ENCODE data around the gene AZU1.

AZU1 gene

DNA sequence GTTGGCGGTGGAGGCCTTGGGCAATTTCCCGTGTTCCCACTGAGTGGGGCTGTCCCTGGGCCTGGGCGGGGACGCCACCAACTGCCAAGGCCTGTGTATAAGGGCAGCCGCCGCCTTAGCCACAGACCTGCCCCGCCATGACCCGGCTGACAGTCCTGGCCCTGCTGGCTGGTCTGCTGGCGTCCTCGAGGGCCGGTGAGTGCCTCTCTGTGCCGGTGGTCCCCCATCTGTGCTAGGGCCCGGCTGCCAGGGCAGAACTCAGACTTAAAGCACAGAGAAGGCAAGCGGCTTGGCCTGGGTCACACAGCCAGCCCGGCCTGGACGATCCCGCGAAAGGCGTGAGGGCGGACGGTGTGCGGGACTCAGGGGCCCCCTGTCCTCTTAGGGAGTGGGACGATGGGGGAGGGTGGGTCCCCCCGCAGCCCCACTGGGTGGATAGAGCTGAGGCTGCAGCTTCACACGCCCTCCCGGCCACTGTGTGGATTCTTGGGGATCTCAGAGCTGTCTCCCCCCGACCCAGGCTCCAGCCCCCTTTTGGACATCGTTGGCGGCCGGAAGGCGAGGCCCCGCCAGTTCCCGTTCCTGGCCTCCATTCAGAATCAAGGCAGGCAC, at the start of gene AZU1:
TSS of gene AZU1 (plus strand) at position 128 of the 612 bp plus-strand sequence. CDS start at position 138, 10 bp downstream.
- peak; percentile 81 for DNase-seq

GRCh38 chr19:778910-779653, 48.6 kb upstream of the AZU1 start:
- no peak for DNase-seq

DNA sequence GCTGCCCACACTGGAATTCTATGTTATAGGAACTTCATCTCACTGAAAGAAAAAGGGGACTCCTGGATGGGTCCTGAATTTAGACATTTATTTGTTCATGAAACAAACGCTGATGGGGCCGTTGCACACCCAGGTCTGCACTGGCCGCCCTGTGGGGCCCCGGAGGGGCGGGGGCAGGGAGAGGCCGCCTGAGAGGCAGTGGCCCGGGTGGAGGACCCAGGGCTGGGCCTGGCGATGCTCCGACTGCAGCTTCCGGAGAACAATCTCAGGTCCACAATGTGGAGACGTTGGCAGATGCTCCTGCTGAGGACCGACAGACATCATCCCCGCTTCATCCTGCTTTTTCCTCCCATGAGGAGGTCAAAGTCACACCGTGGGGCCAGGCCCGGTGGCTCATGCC, 46.7 kb upstream of the AZU1 start:
- DNase-seq = no peak

- DNase-seq = no peak
Measured at GRCh38 chr19:781800-782184, 45.8 kb upstream of the AZU1 start.

DNA sequence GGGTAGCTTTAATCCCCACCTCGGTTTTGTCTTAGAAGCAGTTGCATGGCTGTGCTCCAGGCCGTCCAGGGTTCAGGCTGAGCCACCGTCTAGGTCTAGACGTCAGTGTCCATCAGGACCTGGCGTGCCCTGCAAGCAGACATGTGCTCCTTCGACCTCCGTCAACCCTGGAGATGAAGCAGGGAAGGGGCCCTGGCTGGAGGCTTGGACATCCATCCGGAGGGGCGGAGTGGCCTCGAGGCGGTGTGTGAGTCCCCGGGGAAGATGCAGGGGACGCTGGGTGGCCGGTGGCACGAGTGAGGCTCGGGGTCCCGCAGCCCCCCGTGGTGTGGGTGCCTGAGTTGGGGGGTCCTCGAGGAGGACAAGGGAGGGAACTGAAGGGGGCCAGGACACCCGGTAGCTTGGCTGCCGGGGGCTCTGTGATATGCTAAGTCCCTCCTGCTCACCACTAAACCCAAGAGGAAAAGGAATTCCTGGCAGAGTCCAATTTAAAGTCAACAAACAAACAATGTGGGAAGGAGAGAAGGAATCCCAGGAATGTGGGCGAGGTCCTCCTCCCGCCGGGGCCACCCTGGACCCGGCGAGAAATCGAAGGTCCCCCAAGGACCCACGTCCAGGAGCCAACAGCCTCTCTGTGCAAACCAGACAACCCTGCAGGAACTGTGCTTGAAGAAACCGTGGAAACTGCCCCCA, 45.3 kb upstream of the AZU1 start:
- DNase-seq = no peak

GRCh38 chr19:782878-783668, 44.6 kb upstream of the AZU1 start:
- DNase-seq = no peak

GRCh38 chr19:784541-784940, 43.1 kb upstream of the AZU1 start:
- DNase-seq = no peak

- no peak for DNase-seq
Measured at GRCh38 chr19:787536-787935, 40.1 kb upstream of the AZU1 start.

DNA sequence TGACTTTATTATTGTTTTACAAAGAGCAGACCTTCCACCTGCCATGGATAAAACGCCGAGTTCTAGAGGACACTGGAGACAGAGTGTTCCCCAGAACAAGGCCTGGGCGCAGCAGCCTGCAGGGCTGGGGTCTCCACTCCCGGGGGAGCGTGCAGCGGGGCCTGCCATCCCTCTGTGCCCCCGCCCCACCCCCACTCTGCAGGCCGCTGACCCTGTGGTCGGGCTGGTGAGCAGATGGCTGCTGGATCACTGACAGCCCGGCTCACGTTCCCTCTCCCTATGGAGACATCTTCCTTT, 39.0 kb upstream of the AZU1 start:
- no peak for DNase-seq

DNA sequence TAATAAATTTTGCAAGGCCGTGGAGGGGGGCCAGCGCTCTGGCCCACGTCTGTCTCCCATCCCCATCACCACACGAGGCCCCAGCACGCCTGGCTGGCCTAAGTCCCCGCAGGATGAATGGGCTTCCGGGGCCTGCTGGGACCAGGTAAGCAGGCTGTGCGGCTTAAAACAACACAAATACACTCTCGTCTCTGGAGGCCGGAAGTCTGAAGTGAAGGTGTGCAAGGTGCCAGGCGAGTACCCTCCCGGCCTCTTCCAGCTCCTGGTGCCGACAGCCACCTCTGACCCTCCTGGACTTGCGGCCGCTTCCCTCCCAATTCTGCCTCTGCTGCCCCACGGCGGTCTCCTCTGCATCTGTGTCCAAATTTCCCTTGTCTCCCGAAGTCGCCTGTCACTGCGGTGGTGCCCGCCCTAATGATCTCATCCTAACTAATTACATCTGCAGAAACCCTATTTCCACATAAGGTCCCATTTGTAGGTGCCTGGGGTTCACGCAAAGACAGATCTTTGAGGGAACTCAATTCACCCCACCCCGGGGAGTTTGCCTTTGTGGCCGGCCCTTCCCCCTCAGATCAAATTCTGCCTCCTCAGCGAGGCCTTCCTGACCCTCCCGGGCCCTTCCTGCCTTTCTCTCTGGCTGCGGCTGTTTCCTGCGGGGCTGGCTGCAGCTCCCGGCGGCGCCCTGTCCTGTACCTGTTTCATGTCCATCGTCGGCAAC, 38.5 kb upstream of the AZU1 start:
- peak; percentile 33 to 55 for DNase-seq

DNA sequence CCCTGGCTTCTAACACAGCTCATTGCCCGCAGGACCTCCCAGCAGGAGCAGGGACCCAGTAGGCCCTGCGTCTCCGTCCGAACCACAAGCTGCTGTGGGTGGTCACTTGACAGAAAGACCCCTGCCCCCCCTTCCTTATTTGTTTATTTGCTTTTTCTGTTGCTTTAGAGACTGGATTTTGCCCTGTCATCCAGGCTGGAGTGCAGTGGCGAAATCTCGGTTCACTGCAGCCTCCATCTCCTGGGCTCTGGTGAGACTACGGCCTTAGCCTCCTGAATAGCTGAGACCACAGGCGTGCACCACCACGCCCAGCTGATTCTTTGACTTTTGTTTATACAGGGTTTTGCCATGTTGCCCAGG, 38.0 kb upstream of the AZU1 start:
- no peak for DNase-seq

GRCh38 chr19:791007-791566, 36.5 kb upstream of the AZU1 start:
- no peak for DNase-seq

GRCh38 chr19:791567-792305, 35.9 kb upstream of the AZU1 start:
- DNase-seq = no peak

DNA sequence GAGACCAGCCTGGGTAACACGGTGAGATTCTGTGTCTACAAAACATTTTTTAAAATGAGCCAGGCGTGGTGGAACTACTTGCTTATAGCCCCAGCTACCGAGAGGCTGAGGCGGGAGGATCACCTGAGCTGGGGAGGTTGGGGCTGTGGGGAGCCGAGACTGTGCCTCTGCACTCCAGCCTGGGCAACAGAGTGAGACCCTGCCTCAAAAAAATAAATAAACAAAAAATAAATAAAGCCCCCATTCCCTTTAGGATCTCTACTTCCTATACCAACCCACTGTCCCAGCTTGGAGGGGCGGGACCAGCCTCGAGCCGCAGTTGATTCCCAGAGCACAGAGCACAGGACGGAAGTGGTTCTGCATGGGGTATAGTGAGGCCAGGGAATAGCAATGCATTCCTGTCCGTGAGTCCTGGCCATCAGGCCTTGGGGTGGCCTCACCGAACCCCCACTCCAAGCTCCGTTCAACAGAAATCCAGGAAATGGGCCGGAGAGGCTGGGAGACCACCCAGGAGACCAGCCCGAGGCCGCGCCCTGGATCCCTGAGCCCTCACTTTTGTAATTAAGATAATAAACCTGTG, 35.2 kb upstream of the AZU1 start:
- no peak for DNase-seq

- no peak for DNase-seq
Measured at GRCh38 chr19:793806-794205, 33.8 kb upstream of the AZU1 start.

DNA sequence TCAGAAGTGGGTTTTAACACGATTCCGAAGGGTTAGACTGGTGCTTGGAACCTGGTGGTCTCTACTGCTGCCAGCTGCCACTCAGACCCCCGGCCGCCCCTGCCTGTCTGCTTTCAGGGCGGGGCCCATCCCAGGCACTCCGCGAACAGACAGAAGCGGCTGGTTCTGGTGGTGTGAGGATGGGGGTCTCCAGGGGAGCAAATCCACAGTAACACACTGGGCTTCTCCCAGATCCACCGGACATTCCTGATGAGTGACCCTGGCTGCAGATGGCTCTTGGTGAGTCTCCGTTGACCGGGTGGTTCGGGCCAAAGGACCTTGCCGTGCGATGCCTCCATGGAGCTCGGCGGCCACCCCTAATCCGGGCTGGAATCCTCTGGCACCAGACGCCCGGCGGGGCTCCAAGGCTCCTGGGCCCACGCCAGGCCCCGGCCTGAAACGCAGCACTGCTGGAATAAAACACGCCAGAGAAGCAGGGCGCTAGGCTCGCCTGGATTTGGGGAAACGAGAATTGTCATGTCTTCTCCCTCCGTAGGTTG, 32.5 kb upstream of the AZU1 start:
- no peak for DNase-seq

DNA sequence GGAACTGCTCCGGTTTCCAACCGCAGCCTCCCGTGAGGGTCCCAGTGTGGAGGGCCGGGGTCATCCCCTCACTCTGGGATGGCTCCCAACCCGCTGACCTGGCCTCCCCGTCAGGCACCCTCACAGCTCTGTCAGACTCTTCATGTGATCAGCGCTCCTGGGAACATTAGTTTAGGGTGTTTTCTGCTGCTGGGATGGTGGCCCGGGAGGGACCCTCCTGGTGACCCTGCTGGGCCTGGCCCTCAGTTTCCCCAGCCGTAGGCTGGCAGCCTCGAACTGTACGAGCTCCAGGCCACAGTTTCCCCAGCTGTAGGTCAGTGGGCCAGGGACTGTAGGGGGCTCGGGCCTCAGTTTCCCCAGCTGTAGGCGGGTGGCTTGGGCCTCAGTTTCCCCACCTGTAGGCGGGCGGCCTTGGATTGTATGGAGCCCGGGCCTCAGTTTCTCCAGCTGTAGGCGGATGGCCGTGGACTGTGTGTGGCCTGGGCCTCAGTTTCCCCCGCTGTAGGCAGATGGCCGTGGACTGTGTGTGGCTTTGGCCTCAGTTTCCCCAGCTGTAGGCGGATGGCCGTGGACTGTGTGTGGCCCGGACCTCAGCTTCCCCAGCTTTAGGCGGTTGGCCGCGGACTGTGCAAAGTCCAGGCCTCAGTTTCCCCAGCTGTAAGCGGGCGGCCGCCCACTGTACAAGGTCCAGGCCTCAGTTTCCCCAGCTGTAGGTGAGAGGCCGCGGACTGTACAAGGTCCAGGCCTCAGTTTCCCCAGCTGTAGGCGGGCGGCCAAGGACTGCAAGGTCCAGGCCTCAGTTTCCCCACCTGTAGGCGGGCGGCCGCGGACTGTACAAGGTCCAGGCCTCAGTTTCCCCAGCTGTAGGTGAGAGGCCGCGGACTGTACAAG, 31.7 kb upstream of the AZU1 start:
- no peak for DNase-seq

DNA sequence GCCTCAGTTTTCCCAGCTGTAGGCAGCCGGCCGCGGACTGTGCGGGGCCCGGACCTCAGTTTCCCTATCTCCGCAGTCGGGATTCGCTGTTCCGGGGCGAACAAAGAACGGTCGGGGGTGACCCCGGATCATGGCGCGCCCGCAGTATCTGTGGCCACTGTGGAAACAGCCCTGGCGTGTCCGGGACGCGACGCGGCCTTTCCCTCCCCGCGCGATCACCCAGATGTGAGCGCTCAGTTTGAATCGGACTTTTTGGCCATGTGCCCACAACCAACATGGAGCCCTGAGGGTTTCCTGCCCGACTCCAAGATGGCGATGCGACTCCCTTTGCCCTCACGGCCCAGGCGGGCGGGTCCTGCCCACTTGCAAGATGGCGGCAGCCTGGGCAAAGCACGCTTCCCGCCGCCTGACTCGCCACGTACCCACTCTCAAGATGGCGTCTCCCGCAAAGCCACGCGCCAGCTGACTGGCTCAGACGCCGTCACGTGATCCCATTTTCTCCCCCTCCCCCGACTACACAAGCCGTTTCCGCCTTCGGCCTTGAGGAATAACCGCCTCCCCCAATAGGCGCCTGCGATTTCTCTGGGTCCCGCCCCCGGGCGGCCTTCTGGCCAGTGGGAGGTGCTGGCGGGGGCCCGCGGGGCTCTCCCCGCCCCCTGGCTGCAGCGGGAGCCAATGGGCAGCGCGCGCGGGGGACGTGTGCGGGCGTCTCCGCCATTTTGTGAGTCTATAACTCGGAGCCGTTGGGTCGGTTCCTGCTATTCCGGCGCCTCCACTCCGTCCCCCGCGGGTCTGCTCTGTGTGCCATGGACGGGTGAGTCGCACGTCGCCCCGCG, 30.7 kb upstream of the AZU1 start, which contains the start of gene PTBP1:
TSS of gene PTBP1 (plus strand) at position 761 of the 836 bp plus-strand sequence. CDS start at position 807, 46 bp downstream.
- peak; percentile 100 for DNase-seq

Data from inflammatory macrophage treated with lipopolysaccharide for 1 hour (primary cell).